K562 (cell line): Measurements from ENCODE around the gene CACNB2. TPM values are rescaled to one million over a fixed set of nuclear protein-coding genes. Genes with fewer than 3 reads are reported as not detected.

Experiments
- ATAC-seq: fragments of 200-7000 bp; cut with Tn5 transposase; 3 replicates; pipeline ENCODE4 v1.9.1; 2020; ENCODE audit warnings: moderate library complexity
- BruUV-seq: library from RNA; stranded (reverse); fragments of 400-500 nt; replicated peaks from 2 replicates; lab custom pipeline; 2021; lab: Mats Ljungman, UMichigan
- CTCF ChIA-PET: fragments of 300-600 bp; formaldehyde crosslinking; extraction: SDS; loops from one replicate; lab custom pipeline; 2021; ENCODE audit warnings: low intra/inter-chr PET ratio; lab: Yijun Ruan, JAX
- POLR2A ChIA-PET: fragments of 300-600, 350-650 bp; sonication (Branson Sonifier 250); formaldehyde crosslinking; extraction: SDS; loops from one replicate; lab custom pipeline; 2021; ENCODE audit warnings: antibody characterized with exemption, inconsistent platforms; lab: Yijun Ruan, JAX
- DNase-seq, 4 experiments: peaks; one replicate each; pipeline versions ENCODE4 v3.0.0 to v3.0.0-alpha.2; 2011 to 2018; ENCODE audit warnings: low spot score in 3 of 4, mixed read lengths in 3 of 4; ENCODE audit errors: extremely low read depth in 1 of 4
- FAIRE-seq: peaks from 2 replicates; lab custom pipeline; 2011; peaks lifted over from hg19 to GRCh38; lab: Jason Lieb, UNC
- H2AFZ ChIP-seq: 2 replicates; pipeline ENCODE4 v1.6.0; 2011; ENCODE audit warnings: low read depth, low read length, control low read depth, inconsistent platforms
- H3K27ac ChIP-seq: fragments of 200-600 bp; 3 replicates; pipeline ENCODE4 v1.8.0; 2011; ENCODE audit warnings: low read depth, mild to moderate bottlenecking, control low read depth, inconsistent platforms, low read length, moderate library complexity, mixed read lengths; ENCODE audit errors: extremely low read depth
- H3K27me3 ChIP-seq, 2 experiments: fragments of 300-600 bp in 1 of 2; 2 replicates in 1 of 2; 3 replicates in 1 of 2; pipeline versions ENCODE4 v1.6.0 to v1.8.0; 2011; ENCODE audit warnings: inconsistent platforms in 2 of 2, low read length in 2 of 2, mild to moderate bottlenecking in 1 of 2, mixed read lengths in 1 of 2, moderate library complexity in 1 of 2; ENCODE audit not compliant: control insufficient read depth in 2 of 2, insufficient read depth in 2 of 2
- H3K36me3 ChIP-seq: fragments of 300-600 bp; 3 replicates; pipeline ENCODE4 v1.8.0; 2011; ENCODE audit warnings: mild to moderate bottlenecking, low read length, inconsistent platforms; ENCODE audit not compliant: control insufficient read depth, insufficient read depth
- H3K4me1 ChIP-seq, 2 experiments: fragments of 200-600 bp in 1 of 2; replicated peaks in 1 of 2; 2 replicates in 1 of 2; 3 replicates in 1 of 2; pipeline versions ENCODE4 v1.5.1 to v1.8.0; 2011; ENCODE audit warnings: inconsistent platforms in 2 of 2, low read length in 2 of 2, mild to moderate bottlenecking in 1 of 2, mixed read lengths in 1 of 2, moderate library complexity in 1 of 2; ENCODE audit not compliant: control insufficient read depth in 2 of 2, insufficient read depth in 2 of 2
- H3K4me2 ChIP-seq: 2 replicates; pipeline ENCODE4 v1.6.1; 2011; ENCODE audit warnings: low read length, control low read depth, inconsistent platforms, mixed read lengths; ENCODE audit not compliant: insufficient read depth
- H3K4me3 ChIP-seq: fragments of 200-600 bp; sonication (generic), shearing (Covaris generic); 2 replicates; pipeline ENCODE4 v1.5.1; 2016; ENCODE audit warnings: control low read depth, inconsistent platforms
- H3K79me2 ChIP-seq: fragments of 200-600 bp; 3 replicates; pipeline ENCODE4 v1.8.0; 2011; ENCODE audit warnings: low read length, inconsistent platforms; ENCODE audit not compliant: control insufficient read depth, insufficient read depth
- H3K9ac ChIP-seq, 2 experiments: 2 replicates each; pipeline versions ENCODE4 v1.6.0 to v1.6.1; 2011; ENCODE audit warnings: low read depth in 2 of 2, low read length in 2 of 2, control low read depth in 1 of 2, inconsistent platforms in 1 of 2, mild to moderate bottlenecking in 1 of 2, mixed read lengths in 1 of 2; ENCODE audit not compliant: insufficient read depth in 1 of 2
- H3K9me1 ChIP-seq: one replicate; pipeline ENCODE4 v1.6.0; 2011; ENCODE audit warnings: inconsistent platforms, mild to moderate bottlenecking, low read length, moderate library complexity; ENCODE audit not compliant: control insufficient read depth, insufficient read depth
- H3K9me3 ChIP-seq: replicated peaks from 2 replicates; pipeline ENCODE4 v1.5.1; 2011; ENCODE audit warnings: low read depth, low read length, inconsistent platforms; ENCODE audit not compliant: control insufficient read depth, insufficient read depth
- H4K20me1 ChIP-seq: replicated peaks from 2 replicates; pipeline ENCODE4 v1.6.1; 2011; ENCODE audit warnings: low read length, inconsistent platforms, mixed read lengths; ENCODE audit not compliant: control insufficient read depth, insufficient read depth
- HMGN3 ChIP-seq: IDR thresholded peaks from 2 replicates; pipeline ENCODE4 v1.6.1; 2011; ENCODE audit warnings: borderline replicate concordance, low read depth, mild to moderate bottlenecking, mixed read lengths, low read length; ENCODE audit not compliant: insufficient read length; ENCODE audit errors: extremely low read depth
- MBD1 ChIP-seq: fragments of 250-450 bp; sonication (Bioruptor Pico); IDR thresholded peaks from 2 replicates; pipeline ENCODE4 v1.8.0; 2022; ENCODE audit warnings: inconsistent platforms
- MCM2 ChIP-seq: fragments of 450-650 bp; IDR thresholded peaks from 2 replicates; pipeline ENCODE4 v1.6.1; 2017; ENCODE audit warnings: low read depth, mild to moderate bottlenecking
- MCM3 ChIP-seq: fragments of 450-650 bp; IDR thresholded peaks from 2 replicates; pipeline ENCODE4 v1.6.1; 2016
- REST ChIP-seq, 2 experiments: fragments of 450-650 bp; formaldehyde crosslinking in 1 of 2; IDR thresholded peaks; 2 replicates each; pipeline versions ENCODE4 v1.4.0 to v1.6.1; 2014 to 2020; ENCODE audit warnings: mild to moderate bottlenecking in 2 of 2, borderline replicate concordance in 1 of 2, low read depth in 1 of 2
- TCF7L2 ChIP-seq: fragments of 150-350 bp; IDR thresholded peaks from 2 replicates; pipeline ENCODE4 v1.6.1; 2016; ENCODE audit warnings: low read depth, mild to moderate bottlenecking, low read length, moderate library complexity
- ZC3H8 ChIP-seq: fragments of 450-650 bp; IDR thresholded peaks from 2 replicates; pipeline ENCODE4 v1.6.1; 2017
- ZFPM2 ChIP-seq: fragments of 250-450 bp; sonication (Bioruptor Pico); IDR thresholded peaks from 2 replicates; pipeline ENCODE4 v1.5.1; 2022; ENCODE audit warnings: mild to moderate bottlenecking
- ZNF511 ChIP-seq: sonication (generic); formaldehyde crosslinking; IDR thresholded peaks from 2 replicates; pipeline ENCODE4 v1.8.0; 2022; ENCODE audit warnings: mild to moderate bottlenecking, missing genetic modification reagents
- WGBS: fragments of 100-300 bp; shearing (Covaris generic); methylation state at CpG from one replicate; pipeline ENCODE4 v1.1.6; 2016; ENCODE audit warnings: low coverage, mixed read lengths; ENCODE audit not compliant: insufficient coverage; ENCODE audit errors: missing lambda C conversion rate; 5-methylcytosine and 5-hydroxymethylcytosine counted together
- in situ Hi-C: fragments of 300-500 bp; cut with MboI; formaldehyde crosslinking; loops from 4 replicates; pipeline ENCODE4 v1.15.0; 2018; ENCODE audit warnings: inconsistent platforms, mixed read lengths
- intact Hi-C: fragments of 100-400 bp; cut with micrococcal nuclease; formaldehyde crosslinking; loops from 2 replicates; pipeline ENCODE4 v1.14.2; 2022
- polyA plus RNA-seq, 8 experiments: library from polyadenylated mRNA; depleted of rRNA in 4 of 8; stranded (reverse) in 5 of 8; unstranded in 3 of 8; fragments of >200 nt; fragmentation: Nextera tagmentation in 2 of 8; fragmentation: Illumina TruSeq in 1 of 8; extraction: Ambion mirVana in 2 of 8; extraction: Trizol in 1 of 8; gene quantifications; 2 replicates each; pipeline versions ENCODE4 v1.2.1 to v1.2.3, GENCODE V29; 2011 to 2014; ENCODE audit warnings: inconsistent platforms in 1 of 8, missing spikeins in 1 of 8
- total RNA-seq, 7 experiments: library from RNA; depleted of rRNA in 6 of 7; stranded (reverse); fragments of >200 nt in 6 of 7; fragmentation: Illumina TruSeq in 2 of 7; extraction: Trizol in 2 of 7; gene quantifications; 2 replicates each; pipeline versions ENCODE4 v1.2.1 to v1.2.3, GENCODE V29; 2011 to 2021; ENCODE audit warnings: low replicate concordance in 1 of 7

The CACNB2 gene
- total and polyA plus RNA-seq, 9 of the 15 experiments (the other 6 are each of a cell fraction or from before 2014, with no cell fraction given) = 1.8 to 2.2 TPM; not detected in 7

GRCh38 chr10:18278181-18278580 is 138.0 kb downstream of the CACNB2 start:
- 0% methylated on average over 3 of the region's 3 CpGs for WGBS
- Histone ChIP-seq H4K20me1 (no peaks in the 10 kb centered on the region), H2AFZ (no peak overlapping the region), H3K36me3 (no peaks in the 10 kb centered on the region), H3K9ac (no peak overlapping the region), H3K27ac (no peak overlapping the region), H3K79me2 (no peaks in the 10 kb centered on the region), H3K9me1 (no peaks in the 10 kb centered on the region), H3K4me3 (no peak overlapping the region), H3K4me1 (no peaks in the 10 kb centered on the region), H3K9me3 (no peaks in the 10 kb centered on the region), H3K4me2 (no peak overlapping the region), H3K27me3 (no peaks in the 10 kb centered on the region; a peak in 1 of 5 replicates)
- ChIA-PET POLR2A (interaction anchor here (0.5 kb wide), 1 partner anchor 83 kb away, joined by 3 read pairs; no protein-coding TSS in a partner anchor), CTCF (no interaction called here)
- in situ Hi-C loops (no loop called here), intact Hi-C loops (no loop called here)
- DNase-seq (no peak), FAIRE-seq (no peak), ATAC-seq (no peak)
- BruUV-seq = no TSS peak
- TF ChIP-seq MCM2 (no peak), REST (IDR thresholded peaks at IDR 0.05; ENCODE audit: borderline replicate concordance) (no peak), REST (CRISPR knock-in tag; IDR thresholded peaks at IDR 0.05; ENCODE audit: low read depth) (no peak), TCF7L2 (no peak), ZFPM2 (CRISPR knock-in tag) (no peak), ZNF511 (no peak), MBD1 (CRISPR knock-in tag) (no peak), MCM3 (no peak), ZC3H8 (no peak), HMGN3 (no peak)
